CD14-positive monocyte (primary cell): ENCODE results near the gene UBXN6. TPM values are rescaled to one million over a fixed set of nuclear protein-coding genes. Genes with fewer than 3 reads are reported as not detected.

Source experiments
- DNase-seq, 3 donors: peaks; one replicate each; pipeline ENCODE4 v3.0.0-alpha.2; 2011 to 2022
- H2AFZ ChIP-seq: 2 replicates; pipeline ENCODE4 v1.6.0; 2012; ENCODE audit warnings: mild to moderate bottlenecking, low read depth, low read length, inconsistent platforms; ENCODE audit not compliant: insufficient read depth, poor library complexity, severe bottlenecking
- H3K27ac ChIP-seq, 2 donors: 1 replicate in 1 of 2; 2 replicates in 1 of 2; pipeline ENCODE4 v1.5.1; 2012 to 2013; ENCODE audit warnings: low read length in 2 of 2, control low read depth in 1 of 2, inconsistent platforms in 1 of 2, low read depth in 1 of 2, mild to moderate bottlenecking in 1 of 2
- H3K27me3 ChIP-seq, 2 donors: one replicate each; pipeline versions ENCODE4 v1.6.0 to v1.6.1; 2011 to 2013; ENCODE audit warnings: low read length in 2 of 2; ENCODE audit not compliant: control insufficient read depth in 2 of 2, insufficient read depth in 2 of 2
- H3K36me3 ChIP-seq, 2 donors: replicated peaks in 1 of 2; 1 replicate in 1 of 2; 2 replicates in 1 of 2; pipeline versions ENCODE4 v1.5.1 to v1.6.1; 2012 to 2013; ENCODE audit warnings: low read length in 2 of 2, control low read depth in 1 of 2, inconsistent platforms in 1 of 2, mild to moderate bottlenecking in 1 of 2; ENCODE audit not compliant: insufficient read depth in 2 of 2, control insufficient read depth in 1 of 2
- H3K4me1 ChIP-seq, 2 donors: 1 replicate in 1 of 2; 2 replicates in 1 of 2; pipeline versions ENCODE4 v1.5.1 to v1.6.1; 2012 to 2013; ENCODE audit warnings: low read length in 2 of 2, control low read depth in 1 of 2, inconsistent platforms in 1 of 2, mild to moderate bottlenecking in 1 of 2, moderate library complexity in 1 of 2; ENCODE audit not compliant: insufficient read depth in 2 of 2, control insufficient read depth in 1 of 2
- H3K4me2 ChIP-seq: replicated peaks from 2 replicates; pipeline ENCODE3; 2012; ENCODE audit warnings: low read length, moderate library complexity, mild to moderate bottlenecking; ENCODE audit not compliant: poor library complexity, severe bottlenecking; ENCODE audit errors: extremely low read depth
- H3K4me3 ChIP-seq, 3 experiments: fragments of 200-600 bp in 1 of 3; sonication (generic) in 1 of 3; replicated peaks in 1 of 3; 1 replicate in 2 of 3; 2 replicates in 1 of 3; pipeline ENCODE4 v1.5.1; 2011 to 2013; ENCODE audit warnings: low read length in 3 of 3, mild to moderate bottlenecking in 3 of 3, control low read depth in 2 of 3, low read depth in 2 of 3, inconsistent platforms in 1 of 3, moderate library complexity in 1 of 3
- H3K79me2 ChIP-seq: 2 replicates; pipeline ENCODE4 v1.6.0; 2012; ENCODE audit warnings: mild to moderate bottlenecking, control low read depth, inconsistent platforms, low read length, moderate library complexity; ENCODE audit not compliant: insufficient read depth
- H3K9ac ChIP-seq: 2 replicates; pipeline ENCODE4 v1.6.0; 2017; ENCODE audit warnings: low read length, mild to moderate bottlenecking; ENCODE audit not compliant: insufficient read depth, poor library complexity, severe bottlenecking
- H3K9me3 ChIP-seq, 2 donors: replicated peaks in 1 of 2; 1 replicate in 1 of 2; 2 replicates in 1 of 2; pipeline versions ENCODE4 v1.5.1 to v1.6.1; 2012 to 2013; ENCODE audit warnings: low read length in 2 of 2, control low read depth in 1 of 2; ENCODE audit not compliant: control insufficient read depth in 1 of 2, insufficient read depth in 1 of 2
- H4K20me1 ChIP-seq: 2 replicates; pipeline ENCODE4 v1.6.0; 2012; ENCODE audit warnings: mild to moderate bottlenecking, low read length, control low read depth, moderate library complexity; ENCODE audit not compliant: insufficient read depth
- H3K27ac Mint-ChIP-seq, 7 donors: one replicate each; pipeline ENCODE4 v1.8.0; 2020; ENCODE audit warnings: mild to moderate bottlenecking in 7 of 7, mixed read lengths in 7 of 7, moderate library complexity in 6 of 7, inconsistent platforms in 2 of 7
- H3K27me3 Mint-ChIP-seq, 3 donors: one replicate each; pipeline ENCODE4 v1.8.0; 2021 to 2022; ENCODE audit warnings: low read depth in 3 of 3, mild to moderate bottlenecking in 3 of 3, mixed read lengths in 3 of 3, moderate library complexity in 3 of 3, inconsistent platforms in 1 of 3
- H3K36me3 Mint-ChIP-seq, 2 donors: one replicate each; pipeline ENCODE4 v1.8.0; 2020; ENCODE audit warnings: mixed read lengths in 2 of 2, inconsistent platforms in 1 of 2, mild to moderate bottlenecking in 1 of 2
- H3K4me1 Mint-ChIP-seq: one replicate; pipeline ENCODE4 v1.8.0; 2020; ENCODE audit warnings: mild to moderate bottlenecking, mixed read lengths
- H3K4me3 Mint-ChIP-seq, 2 donors: one replicate each; pipeline ENCODE4 v1.8.0; 2020; ENCODE audit warnings: mild to moderate bottlenecking in 2 of 2, mixed read lengths in 2 of 2, moderate library complexity in 1 of 2
- H3K9me3 Mint-ChIP-seq, 7 donors: one replicate each; pipeline ENCODE4 v1.8.0; 2020 to 2022; ENCODE audit warnings: mixed read lengths in 7 of 7, mild to moderate bottlenecking in 6 of 7, moderate library complexity in 6 of 7, inconsistent platforms in 2 of 7
- CTCF ChIP-seq: fragments of 200-600 bp; IDR thresholded peaks from one replicate; pipeline ENCODE4 v1.8.0; 2022; ENCODE audit warnings: antibody characterized with exemption, mild to moderate bottlenecking
- WGBS: methylation state at CpG from one replicate; pipeline ENCODE4 v1.1.5; 2013; ENCODE audit warnings: missing lambda C conversion rate; ENCODE audit not compliant: insufficient coverage; 5-methylcytosine and 5-hydroxymethylcytosine counted together
- intact Hi-C, 2 donors: fragments of 100-400 bp; cut with micrococcal nuclease; formaldehyde crosslinking; loops; one replicate each; pipeline versions ENCODE4 v1.15.0 to v1.15.1; 2023
- polyA plus RNA-seq, 3 donors: library from polyadenylated mRNA; depleted of rRNA in 1 of 3; unstranded in 2 of 3; stranded (reverse) in 1 of 3; fragments of 300-500 nt in 2 of 3; fragments of >200 nt in 1 of 3; fragmentation: Illumina TruSeq in 2 of 3; gene quantifications; 1 replicate in 2 of 3; 2 replicates in 1 of 3; pipeline ENCODE4 v1.2.3, GENCODE V29; 2012 to 2021

UBXN6 gene
- polyA plus RNA-seq, 3 donors = 3.8 to 64.5 (median 5.4) TPM

GRCh38 chr19:4456476-4456842 is 1.1 kb downstream of the UBXN6 start:
- Histone ChIP-seq H4K20me1 (peaks cover 52% of the 10 kb centered on the region), H3K79me2 (peaks cover 23% of the 10 kb centered on the region), H3K4me1 (peaks cover 20 to 22% of the 10 kb centered on the region in 2 donors), H3K4me3 (peak overlapping the region; percentile 54 to 87 (median 65)), H3K27ac (peak overlapping the region; percentile 49 to 78), H3K9ac (peak overlapping the region; percentile 61), H3K4me2 (peak overlapping the region; percentile 97), H3K9me3 (no peaks in the 10 kb centered on the region), H3K27me3 (no peaks in the 10 kb centered on the region), H3K36me3 (peaks cover 27 to 34% of the 10 kb centered on the region in 2 donors), H2AFZ (peak overlapping the region; percentile 61)
- Mint-ChIP-seq H3K4me1 (peaks cover 19% of the 10 kb centered on the region), H3K27ac (peak overlapping the region; percentile 89 to 96 (median 91)), H3K36me3 (peaks cover 17 to 36% of the 10 kb centered on the region in 2 donors), H3K4me3 (peak overlapping the region; percentile 94 to 97), H3K9me3 (no peaks in the 10 kb centered on the region), H3K27me3 (peaks cover 0 to 1% (median 1%) of the 10 kb centered on the region in 3 donors)
- peak; percentile 36 to 59 (median 49) for DNase-seq
- 2% methylated on average over 9 of the region's 9 CpGs for WGBS
- TF ChIP-seq CTCF = no peak
- intact Hi-C loops = loop anchor here (2.0 to 5.0 kb wide), 5 partner anchors 26 to 209 kb away; partner anchors contain the start of genes CHAF1A (in 2 of the 2), MPND (in 1 of the 2), SH3GL1 (in 1 of the 2) and YJU2 (in 1 of the 2)

- peaks cover 56% of the 10 kb centered on the region for H4K20me1 ChIP-seq
- H2AFZ ChIP-seq = no peak overlapping the region
- intact Hi-C loops = loop anchor here (2.0 to 5.0 kb wide), 5 partner anchors 25 to 209 kb away; partner anchors contain the start of genes CHAF1A (in 2 of the 2), MPND (in 1 of the 2), SH3GL1 (in 1 of the 2) and YJU2 (in 1 of the 2)
- peaks cover 20 to 22% of the 10 kb centered on the region in 2 donors for H3K4me1 ChIP-seq
- Mint-ChIP-seq H3K27me3 (peaks cover 0 to 1% (median 1%) of the 10 kb centered on the region in 3 donors), H3K4me3 (peak overlapping the region; percentile 94 to 97), H3K36me3 (peaks cover 22 to 42% of the 10 kb centered on the region in 2 donors), H3K9me3 (no peaks in the 10 kb centered on the region), H3K4me1 (peaks cover 19% of the 10 kb centered on the region), H3K27ac (peak overlapping the region; percentile 89 to 96 (median 91))
- peak overlapping the region in 2 of 3 experiments; percentile 65 to 87 for H3K4me3 ChIP-seq
- H3K9me3 ChIP-seq = no peaks in the 10 kb centered on the region
- H3K27ac ChIP-seq = peak overlapping the region; percentile 49 to 78
- peak overlapping the region; percentile 61 for H3K9ac ChIP-seq
- H3K4me2 ChIP-seq = peak overlapping the region; percentile 97
- H3K79me2 ChIP-seq = peaks cover 23% of the 10 kb centered on the region
- 55% methylated on average over 11 of the region's 15 CpGs for WGBS
- H3K36me3 ChIP-seq = peaks cover 29 to 39% of the 10 kb centered on the region in 2 donors
- H3K27me3 ChIP-seq = no peaks in the 10 kb centered on the region
- no peak for TF ChIP-seq CTCF
- DNase-seq = no peak
These were observed 1.7 kb downstream of the UBXN6 start for GRCh38 chr19:4455719-4456475.
